GM23338 (cell line): ENCODE results near the gene FMNL1. TPM values are rescaled to one million over a fixed set of nuclear protein-coding genes. Genes with fewer than 3 reads are reported as not detected.
A peak's percentile ranks its signal among the peaks of the same experiment; 100 is the strongest.

ENCODE experiments used
- ATAC-seq: fragments of 200-7000 bp; cut with Tn5 transposase; 3 replicates; pipeline ENCODE4 v1.9.1; 2020
- DNase-seq: peaks from one replicate; pipeline ENCODE4 v3.0.0-alpha.2; 2015; ENCODE audit warnings: low spot score
- H2AFZ ChIP-seq: fragments of 200-600 bp; sonication (generic); 2 replicates; pipeline ENCODE4 v1.8.0; 2016; ENCODE audit warnings: antibody characterized with exemption, mild to moderate bottlenecking, moderate library complexity
- H3F3A ChIP-seq: fragments of 200-600 bp; sonication (generic); replicated peaks from 2 replicates; pipeline ENCODE4 v1.8.0; 2017; ENCODE audit warnings: antibody characterized with exemption, mixed run types, low read depth
- H3K27ac ChIP-seq: fragments of 200-600 bp; sonication (generic); 2 replicates; pipeline ENCODE4 v1.6.1; 2016; ENCODE audit warnings: low read depth
- H3K27me3 ChIP-seq: fragments of 200-600 bp; sonication (generic); 2 replicates; pipeline ENCODE4 v1.8.0; 2016; ENCODE audit warnings: mild to moderate bottlenecking, mixed run types, moderate library complexity; ENCODE audit not compliant: insufficient read depth
- H3K36me3 ChIP-seq: fragments of 200-600 bp; sonication (generic); 2 replicates; pipeline ENCODE4 v1.8.0; 2016; ENCODE audit warnings: mild to moderate bottlenecking; ENCODE audit not compliant: insufficient read depth
- H3K4me1 ChIP-seq: fragments of 200-600 bp; sonication (generic); 2 replicates; pipeline ENCODE4 v1.8.0; 2016; ENCODE audit warnings: mild to moderate bottlenecking, moderate library complexity; ENCODE audit not compliant: insufficient read depth
- H3K4me2 ChIP-seq: fragments of 200-600 bp; sonication (generic); 2 replicates; pipeline ENCODE4 v1.7.1; 2017; ENCODE audit warnings: mixed run types
- H3K4me3 ChIP-seq: fragments of 200-600 bp; sonication (generic); 2 replicates; pipeline ENCODE4 v1.6.1; 2016; ENCODE audit warnings: mixed run types
- H3K79me2 ChIP-seq: fragments of 200-600 bp; sonication (generic); replicated peaks from 2 replicates; pipeline ENCODE4 v1.8.0; 2017; ENCODE audit warnings: mild to moderate bottlenecking; ENCODE audit not compliant: insufficient read depth
- H3K9me2 ChIP-seq: fragments of 200-600 bp; sonication (generic); 2 replicates; pipeline ENCODE4 v1.8.0; 2017; ENCODE audit not compliant: insufficient read depth
- H4K20me1 ChIP-seq: fragments of 200-600 bp; sonication (generic); replicated peaks from 2 replicates; pipeline ENCODE4 v1.8.0; 2017; ENCODE audit warnings: mild to moderate bottlenecking; ENCODE audit not compliant: insufficient read depth
- H3K27ac Mint-ChIP-seq: 2 replicates; pipeline ENCODE4 v1.8.0; 2020; ENCODE audit warnings: inconsistent platforms, mild to moderate bottlenecking, moderate library complexity, mixed read lengths
- H3K27me3 Mint-ChIP-seq: 3 replicates; pipeline ENCODE4 v1.8.0; 2022; ENCODE audit warnings: low read depth, mild to moderate bottlenecking, moderate library complexity, mixed read lengths, inconsistent platforms; ENCODE audit not compliant: insufficient read depth, poor library complexity
- H3K36me3 Mint-ChIP-seq: 3 replicates; pipeline ENCODE4 v1.8.0; 2021; ENCODE audit warnings: low read depth, mild to moderate bottlenecking, inconsistent platforms, moderate library complexity, mixed read lengths
- H3K4me1 Mint-ChIP-seq: 3 replicates; pipeline ENCODE4 v1.8.0; 2020; ENCODE audit warnings: mild to moderate bottlenecking, inconsistent platforms, mixed read lengths
- H3K4me3 Mint-ChIP-seq: 3 replicates; pipeline ENCODE4 v1.8.0; 2021; ENCODE audit warnings: moderate library complexity, mild to moderate bottlenecking, inconsistent platforms, mixed read lengths
- H3K9me3 Mint-ChIP-seq: 3 replicates; pipeline ENCODE4 v1.8.0; 2020; ENCODE audit warnings: moderate library complexity, mild to moderate bottlenecking, inconsistent platforms, mixed read lengths
- CREB1 ChIP-seq: fragments of 250-450 bp; sonication (Bioruptor Pico); IDR thresholded peaks from 2 replicates; pipeline ENCODE4 v1.5.0; 2020; ENCODE audit warnings: low read depth, mild to moderate bottlenecking, moderate library complexity
- EZH2 ChIP-seq: fragments of 200-600 bp; sonication (generic); IDR thresholded peaks from one replicate; pipeline ENCODE4 v1.8.0; 2017; ENCODE audit warnings: antibody characterized with exemption, mild to moderate bottlenecking, low read depth; ENCODE audit not compliant: unreplicated experiment
- EZH2phosphoT487 ChIP-seq: fragments of 200-600 bp; sonication (generic); IDR thresholded peaks from one replicate; pipeline ENCODE4 v1.8.1; 2018; ENCODE audit warnings: antibody characterized with exemption; ENCODE audit not compliant: unreplicated experiment
- NANOG ChIP-seq: IDR thresholded peaks from 2 replicates; pipeline ENCODE4 v1.6.1; 2016; ENCODE audit warnings: antibody characterized with exemption, borderline replicate concordance
- STAT1 ChIP-seq: IDR thresholded peaks from one replicate; pipeline ENCODE4 v1.6.1; 2016; ENCODE audit warnings: antibody characterized with exemption; ENCODE audit not compliant: unreplicated experiment
- ZNF114 ChIP-seq: fragments of 250-450 bp; sonication (Bioruptor Pico); IDR thresholded peaks from 2 replicates; pipeline ENCODE4 v1.5.0; 2020; ENCODE audit warnings: mild to moderate bottlenecking, moderate library complexity
- ZNF462 ChIP-seq: fragments of 250-450 bp; sonication (Bioruptor Pico); IDR thresholded peaks from 2 replicates; pipeline ENCODE4 v1.5.0; 2020; ENCODE audit warnings: mild to moderate bottlenecking, moderate library complexity
- polyA plus RNA-seq: library from polyadenylated mRNA; unstranded; fragments of >200 nt; fragmentation: Nextera tagmentation; extraction: Ambion mirVana; gene quantifications from 2 replicates; pipeline ENCODE4 v1.2.1, GENCODE V29; 2016
- total RNA-seq: library from RNA; depleted of rRNA; stranded (reverse); fragments of >200 nt; shearing (Covaris generic); gene quantifications from 2 replicates; pipeline ENCODE4 v1.2.3, GENCODE V29; 2014
- TF ChIP-seq, protein P1 (sequence below): IDR thresholded peaks from 2 replicates; pipeline ENCODE4 v1.6.1; 2016; ENCODE audit warnings: antibody characterized with exemption

FMNL1 gene
- total and polyA plus RNA-seq, 2 experiments from 2014 or later = 6.6 to 9.3 TPM

DNA sequence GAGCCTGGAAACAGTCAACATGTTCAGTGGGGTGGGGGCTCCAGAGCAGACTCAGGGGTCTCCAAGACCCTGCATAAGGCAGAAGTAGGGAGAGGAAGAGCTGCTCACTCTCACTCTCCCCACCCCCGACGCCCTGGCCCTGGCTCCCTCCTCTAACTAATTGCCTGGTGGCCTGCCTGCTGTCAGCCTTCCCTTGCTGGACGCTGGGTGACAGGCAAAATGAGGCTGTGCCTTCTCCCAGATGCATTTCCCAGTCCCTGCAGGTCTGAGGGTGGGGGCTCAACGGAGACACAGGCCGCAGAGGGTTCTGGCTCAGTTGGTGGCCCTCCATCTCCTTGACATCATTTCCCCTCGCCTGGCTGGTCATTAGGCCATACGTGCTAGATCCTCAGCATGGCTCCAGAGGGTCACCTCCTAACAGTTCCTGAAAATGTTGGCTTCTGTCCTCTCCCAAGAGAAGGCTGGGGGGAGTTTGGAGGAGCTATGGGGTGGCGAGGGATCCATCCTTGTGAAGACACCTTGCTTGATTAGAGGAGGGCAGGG, 1.4 kb downstream of the FMNL1 start (continued):
- TF ChIP-seq ZNF462 = no peak
- no peak for TF ChIP-seq EZH2
- TF ChIP-seq CREB1 (CRISPR knock-in tag) = no peak

DNA sequence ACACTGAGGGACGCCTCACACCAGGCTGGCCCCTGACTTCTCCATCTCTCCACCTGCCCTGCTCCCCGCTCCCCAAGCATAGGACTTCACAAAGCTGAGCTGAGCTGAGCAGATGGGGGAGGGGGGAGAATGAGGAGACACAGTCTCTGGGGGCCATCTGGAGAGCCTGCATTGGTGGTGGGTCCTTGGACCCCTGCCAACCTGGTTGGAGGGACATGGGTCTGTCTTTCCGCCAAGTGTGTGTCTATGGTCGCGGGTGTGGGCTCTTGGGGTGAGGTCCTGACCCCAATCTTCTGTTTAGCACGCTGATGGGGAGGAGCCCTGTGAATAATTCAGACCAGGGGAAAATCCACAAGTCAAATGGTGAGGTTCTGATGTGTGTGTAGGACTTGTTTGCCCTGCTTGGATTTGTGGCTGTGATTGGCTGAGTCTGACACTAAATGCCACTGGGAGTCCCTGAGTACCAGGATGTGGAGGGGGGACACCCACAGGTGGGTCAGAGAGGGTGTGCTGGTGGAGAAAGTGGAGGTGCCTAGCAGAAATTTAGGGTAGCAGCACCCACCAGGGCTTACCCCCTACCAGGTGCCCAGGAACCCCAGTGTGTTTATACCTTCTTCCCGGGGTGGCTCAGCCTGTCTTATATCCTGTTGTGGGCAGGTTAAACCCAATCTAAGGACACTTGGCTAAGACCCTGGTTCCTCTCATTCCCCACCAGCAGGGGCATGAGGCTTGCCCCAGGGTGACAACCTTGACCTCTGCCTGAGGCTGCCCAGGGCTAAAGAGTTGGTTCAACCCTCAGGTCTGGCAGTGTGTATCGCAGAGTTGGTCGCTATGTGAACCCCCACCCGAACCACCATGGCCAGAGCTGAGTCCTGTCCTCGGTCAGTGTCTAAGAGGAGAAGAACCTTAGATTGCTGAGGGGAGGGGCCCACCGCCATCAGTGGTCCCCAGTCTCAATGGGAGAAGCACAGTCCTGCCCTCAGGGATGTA, 2.1 kb downstream of the FMNL1 start:
- H3K27me3 ChIP-seq = peaks cover 46% of the 10 kb centered on the region
- Mint-ChIP-seq H3K4me1 (peaks cover 41% of the 10 kb centered on the region), H3K36me3 (no peaks in the 10 kb centered on the region), H3K27me3 (peaks cover 51% of the 10 kb centered on the region), H3K4me3 (peak overlapping the region; percentile 10; the same call in 1 of the 3 replicates), H3K9me3 (no peaks in the 10 kb centered on the region; the same call in 2 of the 3 replicates), H3K27ac (no peak overlapping the region)
- H2AFZ ChIP-seq = no peak overlapping the region
- DNase-seq (no peak), ATAC-seq (no peak)
- no peak overlapping the region for H3K4me3 ChIP-seq
- H3K79me2 ChIP-seq = no peaks in the 10 kb centered on the region
- H3F3A ChIP-seq = 0 out of 2 replicates have a peak, but pooled peaks cover 2% of the 10 kb centered on the region
- H4K20me1 ChIP-seq = no peaks in the 10 kb centered on the region
- H3K4me2 ChIP-seq = no peak overlapping the region
- H3K9me2 ChIP-seq = no peaks in the 10 kb centered on the region
- H3K36me3 ChIP-seq = no peaks in the 10 kb centered on the region
- H3K27ac ChIP-seq = no peak overlapping the region
- H3K4me1 ChIP-seq = peaks cover 25% of the 10 kb centered on the region
- no peak for TF ChIP-seq STAT1
- TF ChIP-seq CREB1 (CRISPR knock-in tag) = no peak
- no peak for TF ChIP-seq EZH2phosphoT487
- no peak for TF ChIP-seq NANOG
- TF ChIP-seq, protein P1, sequence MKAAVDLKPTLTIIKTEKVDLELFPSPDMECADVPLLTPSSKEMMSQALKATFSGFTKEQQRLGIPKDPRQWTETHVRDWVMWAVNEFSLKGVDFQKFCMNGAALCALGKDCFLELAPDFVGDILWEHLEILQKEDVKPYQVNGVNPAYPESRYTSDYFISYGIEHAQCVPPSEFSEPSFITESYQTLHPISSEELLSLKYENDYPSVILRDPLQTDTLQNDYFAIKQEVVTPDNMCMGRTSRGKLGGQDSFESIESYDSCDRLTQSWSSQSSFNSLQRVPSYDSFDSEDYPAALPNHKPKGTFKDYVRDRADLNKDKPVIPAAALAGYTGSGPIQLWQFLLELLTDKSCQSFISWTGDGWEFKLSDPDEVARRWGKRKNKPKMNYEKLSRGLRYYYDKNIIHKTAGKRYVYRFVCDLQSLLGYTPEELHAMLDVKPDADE = no peak
- TF ChIP-seq ZNF114 (CRISPR knock-in tag) = no peak
